ENCODE data around the gene TAMALIN.

The TAMALIN gene

DNA sequence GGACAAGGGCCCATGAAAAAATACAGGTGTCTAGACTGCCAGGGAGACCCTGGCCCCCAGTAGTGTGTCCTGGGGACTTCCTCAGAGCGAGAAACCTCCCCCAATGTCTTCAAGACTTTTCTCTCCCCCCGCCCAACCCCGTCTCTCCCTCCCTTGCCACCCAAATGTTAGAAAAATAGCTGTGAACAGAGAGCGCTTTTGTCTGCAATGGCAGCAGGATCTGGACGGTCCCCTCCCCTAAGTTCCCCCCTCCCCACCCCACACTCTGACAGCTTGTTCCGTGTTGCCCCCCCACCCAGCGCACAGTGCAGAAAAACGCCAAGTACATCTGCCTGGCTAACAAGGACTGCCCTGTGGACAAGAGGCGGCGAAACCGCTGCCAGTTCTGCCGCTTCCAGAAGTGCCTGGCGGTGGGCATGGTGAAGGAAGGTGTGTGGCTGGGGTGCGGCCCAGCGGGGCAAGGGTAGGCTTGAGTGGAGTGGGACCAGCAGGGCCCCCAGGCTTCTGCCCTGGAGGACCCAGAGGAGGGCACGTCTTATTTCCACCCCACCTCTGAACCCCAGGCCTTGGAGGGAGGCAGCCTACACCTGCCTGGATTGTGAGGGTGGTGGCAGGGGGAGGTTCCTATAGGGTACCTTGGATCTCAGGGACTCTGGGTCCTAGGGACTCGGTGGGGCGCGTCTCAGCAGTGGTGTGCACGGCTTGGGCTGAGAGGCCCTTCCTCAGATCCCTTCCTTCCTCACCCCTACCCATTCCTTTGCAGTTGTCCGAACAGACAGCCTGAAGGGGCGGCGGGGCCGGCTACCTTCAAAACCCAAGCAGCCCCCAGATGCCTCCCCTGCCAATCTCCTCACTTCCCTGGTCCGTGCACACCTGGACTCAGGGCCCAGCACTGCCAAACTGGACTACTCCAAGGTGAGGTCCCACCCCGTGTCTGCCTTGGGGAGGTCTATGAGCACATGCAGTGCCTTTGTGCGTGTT is 49.3 kb downstream of the TAMALIN start:
- DNase-seq = no peak

DNA sequence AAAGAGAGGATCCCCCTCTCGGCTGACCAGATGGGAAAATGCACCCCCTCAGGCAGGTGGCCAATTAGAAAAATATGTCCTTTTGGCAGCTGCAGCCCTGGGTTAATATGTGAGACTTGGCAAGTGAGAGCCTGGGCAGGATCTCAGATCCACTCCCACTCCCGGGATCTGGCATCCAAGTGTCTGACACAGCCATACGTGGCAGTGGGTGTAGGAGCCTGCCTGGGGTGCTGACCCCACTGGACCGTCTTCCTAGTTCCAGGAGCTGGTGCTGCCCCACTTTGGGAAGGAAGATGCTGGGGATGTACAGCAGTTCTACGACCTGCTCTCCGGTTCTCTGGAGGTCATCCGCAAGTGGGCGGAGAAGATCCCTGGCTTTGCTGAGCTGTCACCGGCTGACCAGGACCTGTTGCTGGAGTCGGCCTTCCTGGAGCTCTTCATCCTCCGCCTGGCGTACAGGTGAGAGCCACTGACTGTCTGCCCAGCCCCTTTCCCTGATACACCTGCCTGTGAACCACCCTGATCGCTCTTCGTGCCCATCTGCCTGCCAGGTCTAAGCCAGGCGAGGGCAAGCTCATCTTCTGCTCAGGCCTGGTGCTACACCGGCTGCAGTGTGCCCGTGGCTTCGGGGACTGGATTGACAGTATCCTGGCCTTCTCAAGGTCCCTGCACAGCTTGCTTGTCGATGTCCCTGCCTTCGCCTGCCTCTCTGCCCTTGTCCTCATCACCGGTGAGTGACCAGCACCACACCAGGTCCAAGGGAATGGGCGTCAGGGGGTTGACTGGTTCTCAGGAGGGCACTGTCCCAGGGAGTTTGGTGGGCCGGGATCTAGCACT is 50.3 kb downstream of the TAMALIN start:
- DNase-seq = no peak

DNA sequence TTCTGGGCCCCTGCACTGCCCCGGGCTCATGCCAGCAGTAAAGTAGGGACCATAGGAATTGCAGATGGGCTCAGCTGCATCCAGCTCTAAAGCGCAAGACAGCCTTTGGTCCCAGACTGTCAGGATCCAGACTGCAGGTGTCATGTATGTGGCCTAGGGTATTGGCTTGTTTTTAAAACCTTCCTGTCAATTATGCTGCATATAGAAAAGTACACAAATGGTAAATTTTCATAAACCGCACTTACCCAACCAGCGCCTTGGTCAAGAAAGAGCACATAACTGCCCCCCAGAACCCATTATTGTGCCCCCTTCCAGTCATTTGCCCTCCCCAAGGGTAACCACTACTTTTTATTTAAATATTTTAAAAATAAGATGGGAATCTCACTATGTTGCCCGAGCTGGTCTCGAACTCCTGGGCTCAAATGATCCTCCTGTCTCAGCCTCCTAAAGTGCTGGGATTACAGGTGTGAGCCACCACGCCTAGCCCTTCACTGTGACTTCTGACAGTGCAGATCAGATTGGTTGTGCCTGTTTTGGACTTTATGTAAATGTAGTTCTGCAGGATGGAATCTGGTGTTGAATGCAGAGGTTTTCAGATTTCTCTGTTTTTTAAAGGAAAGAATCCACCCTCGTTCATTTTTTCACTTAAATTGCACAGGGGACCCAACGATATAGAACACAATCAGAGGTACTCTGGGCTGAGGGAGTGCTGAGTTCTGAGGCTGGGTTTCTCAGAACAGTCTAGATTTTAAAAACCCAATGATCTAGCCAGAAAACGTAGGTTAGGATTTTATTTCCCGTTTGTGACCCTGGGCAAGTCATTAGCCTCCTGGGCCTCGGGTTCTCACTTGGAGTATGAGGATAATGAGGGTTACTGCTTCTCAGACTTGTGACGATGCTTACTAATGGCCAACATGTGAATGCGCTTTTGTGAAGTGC is 51.2 kb downstream of the TAMALIN start:
- no peak for DNase-seq

DNA sequence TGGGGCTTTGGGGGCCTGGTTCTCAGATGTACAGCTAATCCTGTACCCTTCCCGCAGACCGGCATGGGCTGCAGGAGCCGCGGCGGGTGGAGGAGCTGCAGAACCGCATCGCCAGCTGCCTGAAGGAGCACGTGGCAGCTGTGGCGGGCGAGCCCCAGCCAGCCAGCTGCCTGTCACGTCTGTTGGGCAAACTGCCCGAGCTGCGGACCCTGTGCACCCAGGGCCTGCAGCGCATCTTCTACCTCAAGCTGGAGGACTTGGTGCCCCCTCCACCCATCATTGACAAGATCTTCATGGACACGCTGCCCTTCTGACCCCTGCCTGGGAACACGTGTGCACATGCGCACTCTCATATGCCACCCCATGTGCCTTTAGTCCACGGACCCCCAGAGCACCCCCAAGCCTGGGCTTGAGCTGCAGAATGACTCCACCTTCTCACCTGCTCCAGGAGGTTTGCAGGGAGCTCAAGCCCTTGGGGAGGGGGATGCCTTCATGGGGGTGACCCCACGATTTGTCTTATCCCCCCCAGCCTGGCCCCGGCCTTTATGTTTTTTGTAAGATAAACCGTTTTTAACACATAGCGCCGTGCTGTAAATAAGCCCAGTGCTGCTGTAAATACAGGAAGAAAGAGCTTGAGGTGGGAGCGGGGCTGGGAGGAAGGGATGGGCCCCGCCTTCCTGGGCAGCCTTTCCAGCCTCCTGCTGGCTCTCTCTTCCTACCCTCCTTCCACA is 52.0 kb downstream of the TAMALIN start:
- peak; percentile 62 to 77 for DNase-seq

DNA sequence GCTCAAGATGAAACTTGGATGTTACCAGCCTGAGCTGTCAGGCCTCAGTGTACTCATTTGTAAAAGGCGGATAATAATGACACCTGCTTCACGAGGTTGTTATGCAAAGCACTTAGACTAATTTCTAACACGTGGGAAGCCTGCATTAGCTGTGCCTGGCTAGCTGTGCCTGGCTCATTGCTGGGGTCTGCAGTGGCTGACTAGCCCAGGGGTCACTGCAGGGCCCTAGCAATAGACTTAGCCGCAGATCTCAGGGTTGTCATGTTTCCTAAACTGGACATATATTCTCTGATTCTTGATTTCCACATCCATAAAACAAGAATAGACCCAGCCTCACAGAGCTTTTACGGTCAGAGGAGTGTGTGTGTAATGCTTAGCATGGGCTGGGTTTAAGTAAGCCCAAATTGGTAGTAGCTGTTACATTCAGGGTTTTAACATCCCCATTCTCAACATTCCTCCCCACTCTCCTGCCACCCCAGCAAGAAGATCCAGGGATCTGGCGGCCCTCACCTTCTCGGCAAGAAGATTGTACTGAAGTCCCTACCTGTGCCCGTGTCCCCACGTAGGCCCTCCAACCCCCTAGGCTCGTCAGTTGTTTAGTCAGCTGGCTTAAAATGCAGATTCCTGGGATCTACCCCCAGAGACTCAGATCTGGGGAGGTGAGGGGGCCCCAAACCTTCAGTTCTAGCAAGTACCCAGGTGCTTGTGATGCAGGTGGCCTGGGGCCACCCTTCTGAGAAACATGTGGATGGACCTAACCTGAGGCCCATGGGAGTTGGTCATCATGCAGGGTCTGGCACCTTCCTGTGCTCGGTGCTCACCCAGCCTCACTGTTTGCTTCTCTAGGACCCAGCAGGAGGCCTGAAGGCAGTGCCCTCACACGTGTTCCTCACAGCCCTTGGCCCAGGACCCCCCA is 53.1 kb downstream of the TAMALIN start:
- DNase-seq = no peak

DNA sequence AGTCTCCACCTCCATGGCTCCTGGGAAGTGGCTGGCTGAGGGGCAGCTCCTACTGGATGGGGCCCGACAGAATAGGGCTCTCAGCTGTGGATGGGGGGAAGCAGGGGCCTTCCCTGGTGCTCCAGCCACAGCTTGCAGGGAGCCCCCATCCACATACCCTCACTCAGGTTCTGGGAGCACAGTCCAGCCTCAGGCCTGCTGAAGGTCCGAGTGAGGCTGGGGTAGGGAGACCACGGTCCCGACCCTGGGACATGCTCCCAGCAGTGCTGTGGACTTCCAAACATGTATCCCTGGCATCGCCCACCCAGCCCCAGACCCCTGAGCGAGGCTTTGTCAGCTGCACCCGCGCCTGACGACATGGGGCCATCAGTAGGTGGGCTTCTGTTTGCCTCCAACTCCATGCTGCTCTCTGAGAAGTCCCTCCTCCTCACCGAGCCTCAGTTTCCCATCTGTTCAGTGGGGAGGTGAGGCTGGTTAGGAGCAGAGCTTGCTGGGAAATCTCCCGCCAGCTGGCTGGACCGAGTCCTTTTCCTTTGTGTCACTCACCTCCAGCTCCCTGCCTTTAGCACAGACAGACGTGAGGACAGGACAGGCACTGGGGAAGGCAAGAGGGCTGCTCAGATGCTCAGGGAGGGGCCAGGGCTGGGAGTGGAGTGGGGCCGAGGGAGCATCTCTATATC is 53.9 kb downstream of the TAMALIN start:
- DNase-seq = no peak

DNA sequence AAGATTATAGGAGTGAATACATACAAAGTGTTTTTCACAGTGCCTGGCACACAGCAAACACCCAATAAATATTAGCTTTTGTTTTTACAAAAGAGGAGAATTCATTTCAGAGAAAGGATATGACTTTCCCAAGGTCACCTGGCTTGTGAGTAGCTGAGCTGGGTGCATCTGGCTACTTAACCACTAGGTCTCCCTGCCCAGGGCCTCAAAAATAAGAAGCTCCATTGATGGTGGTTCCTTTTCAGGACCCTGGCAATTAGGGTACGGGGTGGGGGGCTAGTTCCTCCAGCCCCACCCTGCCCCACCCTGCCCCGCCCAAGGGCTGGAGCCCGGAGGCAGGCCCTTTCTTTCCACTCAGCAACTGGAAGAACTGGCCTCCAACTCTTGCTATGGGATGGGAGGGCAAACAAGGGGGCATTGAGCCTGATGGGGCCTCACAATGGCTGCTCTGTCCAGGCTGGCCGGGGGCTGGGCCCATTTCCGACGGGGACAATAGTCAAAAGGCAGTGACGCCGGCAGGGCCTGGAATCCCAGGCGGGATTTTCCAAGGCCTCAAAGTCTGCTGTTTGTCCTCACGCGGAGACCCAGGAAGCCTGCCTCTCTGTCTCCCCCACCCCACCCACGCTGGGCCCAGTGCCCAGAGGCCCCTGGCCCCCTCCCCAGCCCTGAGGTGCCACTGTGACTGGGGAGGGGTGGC is 54.9 kb downstream of the TAMALIN start:
- DNase-seq = no peak

DNA sequence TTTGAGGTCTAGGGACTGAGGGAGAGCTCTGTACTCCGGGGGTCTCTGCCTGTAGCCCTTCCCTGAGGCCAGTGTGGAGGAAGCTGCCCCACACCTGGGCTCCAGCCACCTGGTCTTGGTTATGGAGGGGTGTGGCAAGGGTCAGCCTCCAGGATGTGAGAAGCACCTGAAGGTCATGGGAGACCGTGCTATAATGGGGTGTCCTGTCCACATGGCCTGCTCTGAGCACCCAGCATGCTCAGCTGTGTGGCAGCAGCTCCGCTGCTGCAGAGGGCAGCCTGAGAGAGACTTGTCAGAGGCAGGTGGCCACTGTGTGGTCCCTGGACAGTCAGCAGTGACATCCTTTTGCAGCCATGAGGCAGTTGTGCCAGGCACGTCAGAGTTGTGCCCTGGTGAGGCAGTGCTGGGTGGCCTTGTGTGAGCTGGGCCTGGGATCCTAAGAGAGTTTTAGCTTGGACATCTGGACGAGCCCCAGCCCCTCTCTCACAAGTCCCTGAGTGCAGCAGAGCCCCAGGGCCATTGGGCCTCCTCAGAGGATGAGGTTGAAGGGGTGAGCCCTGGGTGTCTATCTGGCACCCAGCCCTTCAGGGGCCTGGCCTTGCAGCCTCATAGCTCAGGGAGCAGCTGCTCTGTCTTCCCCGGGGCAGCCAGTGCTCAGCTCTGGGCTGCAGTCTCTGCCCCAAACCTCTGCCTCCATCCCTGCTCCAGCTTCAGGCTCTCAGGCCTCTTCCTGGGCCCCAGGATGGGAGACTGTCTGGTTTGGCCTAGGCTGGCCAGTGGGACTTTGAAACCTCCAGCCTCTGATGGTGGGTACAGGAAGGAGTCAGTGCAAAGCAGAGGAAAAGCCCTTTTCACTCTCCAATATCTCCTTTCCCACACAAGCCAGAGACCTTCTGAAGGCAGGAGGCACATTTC is 55.7 kb downstream of the TAMALIN start:
- no peak for DNase-seq

DNA sequence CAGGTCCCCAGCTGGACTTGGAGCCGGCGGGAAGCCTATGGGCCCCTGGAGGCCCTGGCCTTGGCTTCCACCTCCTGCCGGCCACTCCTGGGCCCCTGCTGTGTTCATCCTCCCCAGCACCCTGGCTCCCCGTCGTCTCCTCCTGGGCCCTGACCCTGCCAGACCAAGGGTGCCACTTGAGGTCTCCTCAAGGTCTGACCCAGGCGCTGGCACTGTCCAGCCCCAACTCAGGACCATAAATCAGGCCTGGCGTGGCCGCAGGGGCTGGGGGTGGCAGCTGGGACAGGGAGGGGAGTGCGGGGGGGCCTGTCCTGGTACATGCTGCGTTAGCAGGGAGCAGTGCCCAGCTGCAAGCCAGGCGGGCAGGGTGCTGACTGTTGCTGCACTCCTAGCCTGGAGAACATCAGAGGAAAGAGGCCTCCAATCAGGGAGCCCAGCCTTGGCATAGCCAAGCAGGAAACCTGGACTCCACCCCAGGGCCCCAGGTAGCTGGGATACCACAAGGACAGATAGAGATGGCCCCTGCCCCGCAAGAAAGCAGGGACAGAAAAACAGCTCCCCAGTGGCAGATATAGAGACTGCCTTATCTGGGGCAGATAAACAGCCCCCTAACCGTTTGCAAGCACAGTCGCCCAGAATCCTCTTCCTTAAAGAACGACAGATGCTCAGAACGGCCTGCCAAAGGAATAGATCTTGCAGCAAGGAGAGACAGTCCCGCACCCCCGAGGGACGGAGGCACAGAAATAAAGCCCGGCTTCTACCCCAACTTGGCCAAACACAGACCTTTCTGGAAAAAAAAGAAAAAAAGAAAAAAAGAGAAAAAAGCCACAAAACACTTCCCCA is 56.6 kb downstream of the TAMALIN start:
- DNase-seq = peak in 1 of 2 experiments; percentile 43

DNA sequence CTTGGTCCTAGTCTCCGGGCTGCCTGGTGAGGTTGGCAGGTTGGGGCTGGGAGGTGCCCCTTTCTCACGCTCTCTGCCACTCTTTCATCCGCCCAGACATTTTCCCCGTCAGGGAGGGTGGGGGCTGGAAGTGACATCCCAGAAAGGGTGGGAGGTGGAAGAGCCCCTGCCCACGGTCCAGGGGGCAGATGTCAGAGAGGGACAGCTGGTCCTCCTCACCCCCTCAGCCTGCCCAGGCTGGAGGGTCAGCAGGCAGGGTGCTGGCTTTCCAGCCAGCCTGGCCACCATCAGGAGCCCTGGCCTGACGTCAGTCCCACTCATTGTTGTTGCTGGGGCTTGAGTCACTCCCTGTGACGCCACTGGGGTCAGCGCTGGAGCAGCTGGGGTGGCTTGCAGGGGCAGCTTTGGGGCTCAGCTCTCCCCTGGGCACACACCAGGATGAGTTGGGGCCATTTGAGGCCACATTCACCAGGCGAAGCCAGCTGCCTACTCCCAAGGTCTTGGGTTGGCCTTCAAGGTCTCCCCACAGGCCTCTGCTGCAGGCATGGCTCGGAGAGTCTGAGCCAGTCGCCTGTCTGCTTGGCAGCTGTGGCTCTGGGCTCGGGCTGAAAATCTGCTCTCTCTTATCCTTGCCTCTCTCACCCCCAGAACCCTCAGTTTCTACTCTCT is 57.4 kb downstream of the TAMALIN start:
- DNase-seq = peak; percentile 55 to 72
